AG04450 (cell line): ENCODE results near the gene RHOBTB3. TPM values are rescaled to one million over a fixed set of nuclear protein-coding genes. Genes with fewer than 3 reads are reported as not detected.
A peak's percentile ranks its signal among the peaks of the same experiment; 100 is the strongest.

Experiments used
- CTCF ChIA-PET: fragments of 300-600, 350-600 bp; formaldehyde crosslinking; extraction: SDS; loops from one replicate; lab custom pipeline; 2022; ENCODE audit warnings: antibody characterized with exemption, inconsistent platforms; lab: Charles Lee
- POLR2A ChIA-PET: fragments of 350-600 bp; formaldehyde crosslinking; extraction: SDS; loops from one replicate; lab custom pipeline; 2021; ENCODE audit warnings: antibody characterized with exemption, inconsistent platforms; lab: Yijun Ruan, JAX
- DNase-seq: peaks from one replicate; pipeline ENCODE4 v3.0.0-alpha.2; 2011; ENCODE audit warnings: low read depth, low spot score
- H3K27ac ChIP-seq: one replicate; pipeline ENCODE4 v1.5.1; 2012; ENCODE audit warnings: low read depth, low read length, control low read depth
- H3K27me3 ChIP-seq: one replicate; pipeline ENCODE4 v1.6.0; 2012; ENCODE audit warnings: low read length; ENCODE audit not compliant: control insufficient read depth, insufficient read depth
- H3K4me3 ChIP-seq: 2 replicates; pipeline ENCODE4 v1.5.1; 2011; ENCODE audit warnings: mild to moderate bottlenecking, low read depth, low read length, control low read depth
- H3K9me3 ChIP-seq: 2 replicates; pipeline ENCODE4 v1.5.1; 2012; ENCODE audit warnings: low read length; ENCODE audit not compliant: control insufficient read depth, insufficient read depth
- CTCF ChIP-seq: IDR thresholded peaks from 2 replicates; pipeline ENCODE4 v1.5.1; 2011; ENCODE audit warnings: low read depth, low read length, control low read depth, inconsistent platforms
- polyA plus RNA-seq: library from polyadenylated mRNA; depleted of rRNA; stranded (reverse); fragments of >200 nt; gene quantifications from 2 replicates; pipeline ENCODE4 v1.2.3, GENCODE V29; 2011

RHOBTB3 gene
- polyA plus RNA-seq, 1 experiment: 360 TPM

GRCh38 chr5:95838556-95838955 lies 107.4 kb downstream of the RHOBTB3 start:
- POLR2A ChIA-PET: no interaction called here
- H3K4me3 ChIP-seq: no peak overlapping the region
- TF ChIP-seq CTCF: no peak
- no peak for DNase-seq
- H3K9me3 ChIP-seq: no peaks in the 10 kb centered on the region
- CTCF ChIA-PET: interaction anchor here (2.0 to 2.9 kb wide), 2 partner anchors 8 to 57 kb away, joined by 9 to 13 read pairs; no protein-coding TSS in a partner anchor
- H3K27me3 ChIP-seq: no peaks in the 10 kb centered on the region
- no peak overlapping the region for H3K27ac ChIP-seq

DNA sequence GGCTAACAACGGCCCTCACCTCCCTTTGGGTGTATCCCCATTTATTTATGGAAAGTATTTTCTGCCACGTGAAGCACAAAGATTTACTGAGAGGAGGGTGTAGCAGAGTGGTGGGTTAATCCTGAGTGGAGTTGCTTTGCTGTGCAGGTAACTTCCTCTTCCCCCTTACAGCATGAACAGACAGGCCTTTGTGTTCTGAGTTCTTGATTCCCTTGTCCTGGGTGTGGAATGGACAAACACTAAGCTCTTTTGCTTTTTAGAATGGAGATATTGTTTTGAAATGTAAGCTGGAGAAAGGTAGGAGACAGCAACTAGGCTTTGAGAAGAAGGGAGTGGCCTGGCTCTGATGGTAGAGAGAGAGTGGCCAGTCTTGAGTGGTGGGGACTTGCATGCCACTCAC lies 108.5 kb downstream of the RHOBTB3 start:
- ChIA-PET POLR2A (interaction anchor here (0.6 kb wide), 1 partner anchor 210 kb away, joined by 3 read pairs; no protein-coding TSS in a partner anchor), CTCF (interaction anchor here (1.7 kb wide), 2 partner anchors 58 to 175 kb away, joined by 5 to 9 read pairs; no protein-coding TSS in a partner anchor)
- TF ChIP-seq CTCF: no peak
- Histone ChIP-seq H3K27ac (no peak overlapping the region), H3K27me3 (no peaks in the 10 kb centered on the region), H3K4me3 (no peak overlapping the region), H3K9me3 (no peaks in the 10 kb centered on the region)
- DNase-seq: no peak

- DNase-seq: no peak
- H3K27ac ChIP-seq: no peak overlapping the region
- CTCF ChIA-PET: interaction anchor here (0.8 to 1.7 kb wide), 4 partner anchors 60 to 413 kb away, joined by 3 to 9 read pairs (median 5); no protein-coding TSS in a partner anchor
- no peak overlapping the region for H3K4me3 ChIP-seq
- no peaks in the 10 kb centered on the region for H3K9me3 ChIP-seq
- H3K27me3 ChIP-seq: no peaks in the 10 kb centered on the region
- TF ChIP-seq CTCF: no peak
- POLR2A ChIA-PET: no interaction called here
These were observed 110.0 kb downstream of the RHOBTB3 start for GRCh38 chr5:95840956-95841705.

GRCh38 chr5:95841914-95842812 lies 111.0 kb downstream of the RHOBTB3 start:
- no peaks in the 10 kb centered on the region for H3K9me3 ChIP-seq
- H3K27ac ChIP-seq: peak overlapping the region; percentile 43
- no peak for TF ChIP-seq CTCF
- POLR2A ChIA-PET: interaction anchor here (2.4 kb wide), 1 partner anchor 111 kb away, joined by 7 read pairs; the partner anchor contains the start of gene RHOBTB3
- no peaks in the 10 kb centered on the region for H3K27me3 ChIP-seq
- DNase-seq: no peak
- CTCF ChIA-PET: interaction anchor here (0.7 to 1.0 kb wide), 2 partner anchors 9 to 178 kb away, joined by 3 to 5 read pairs; no protein-coding TSS in a partner anchor
- no peak overlapping the region for H3K4me3 ChIP-seq
